WTC11 (cell line): ENCODE measurements around the gene PDE6B. TPM values are rescaled to one million over a fixed set of nuclear protein-coding genes. Genes with fewer than 3 reads are reported as not detected.
A peak's percentile ranks its signal among the peaks of the same experiment; 100 is the strongest.
"Not testable (repeated sequence)": the region's sequence is repeated elsewhere in the genome, so short reads cannot be mapped to it uniquely, and the experiment has no call there.

Experiments
- ATAC-seq: fragments of 200-7000 bp; cut with Tn5 transposase; 2 replicates; pipeline ENCODE4 v1.10.0; 2021; ENCODE audit warnings: mild to moderate bottlenecking, moderate library complexity
- CTCF ChIA-PET: fragments of 300-600 bp; sonication (Branson Sonifier 250); formaldehyde crosslinking; loops from one replicate; lab custom pipeline; 2021; ENCODE audit warnings: antibody characterized with exemption; lab: Charles Lee
- POLR2A ChIA-PET: fragments of 350-600 bp; sonication (Branson Sonifier 250); formaldehyde crosslinking; loops from one replicate; lab custom pipeline; 2021; ENCODE audit warnings: antibody characterized with exemption; lab: Charles Lee
- DNase-seq: peaks from one replicate; pipeline ENCODE4 v3.0.0; 2021; ENCODE audit warnings: low spot score
- H3K27ac Mint-ChIP-seq: 2 replicates; pipeline ENCODE4 v1.8.0; 2021; ENCODE audit warnings: mixed read lengths
- H3K27me3 Mint-ChIP-seq: 2 replicates; pipeline ENCODE4 v1.8.0; 2021; ENCODE audit warnings: low read depth, mild to moderate bottlenecking, moderate library complexity, mixed read lengths
- H3K36me3 Mint-ChIP-seq: 2 replicates; pipeline ENCODE4 v1.8.0; 2021; ENCODE audit warnings: mixed read lengths
- H3K4me1 Mint-ChIP-seq: 2 replicates; pipeline ENCODE4 v1.8.0; 2022; ENCODE audit warnings: mixed read lengths
- H3K4me3 Mint-ChIP-seq: 2 replicates; pipeline ENCODE4 v1.8.0; 2021; ENCODE audit warnings: mild to moderate bottlenecking, moderate library complexity, mixed read lengths
- H3K9me3 Mint-ChIP-seq: 2 replicates; pipeline ENCODE4 v1.8.0; 2021; ENCODE audit warnings: mixed read lengths
- ATF1 ChIP-seq: sonication (generic); formaldehyde crosslinking; IDR thresholded peaks from 2 replicates; pipeline ENCODE4 v1.8.1; 2023; ENCODE audit warnings: mild to moderate bottlenecking, moderate library complexity, missing genetic modification reagents
- CBFB ChIP-seq: sonication (generic); formaldehyde crosslinking; IDR thresholded peaks from 2 replicates; pipeline ENCODE4 v1.8.1; 2022; ENCODE audit warnings: mild to moderate bottlenecking, low read depth, missing genetic modification reagents
- E2F4 ChIP-seq: sonication (generic); formaldehyde crosslinking; IDR thresholded peaks from 2 replicates; pipeline ENCODE4 v1.8.1; 2022; ENCODE audit warnings: low read depth, mild to moderate bottlenecking, moderate library complexity, missing genetic modification reagents, borderline replicate concordance
- ERG ChIP-seq: fragments of 250-450 bp; sonication (Bioruptor Pico); IDR thresholded peaks from 2 replicates; pipeline ENCODE4 v1.8.0; 2021; ENCODE audit warnings: mild to moderate bottlenecking
- FOXP4 ChIP-seq: sonication (generic); formaldehyde crosslinking; IDR thresholded peaks from 2 replicates; pipeline ENCODE4 v1.8.0; 2022; ENCODE audit warnings: mild to moderate bottlenecking, missing genetic modification reagents
- GTF2I ChIP-seq: fragments of 250-450 bp; sonication (Bioruptor Pico); conservative IDR thresholded peaks from 2 replicates; pipeline ENCODE4 v1.4.0; 2021; ENCODE audit warnings: mild to moderate bottlenecking
- HMGA2 ChIP-seq: fragments of 250-450 bp; sonication (Bioruptor Pico); IDR thresholded peaks from 2 replicates; pipeline ENCODE4 v1.4.0; 2021; ENCODE audit warnings: mild to moderate bottlenecking, moderate library complexity
- NFE2L1 ChIP-seq: sonication (generic); formaldehyde crosslinking; IDR thresholded peaks from 2 replicates; pipeline ENCODE4 v1.8.1; 2023; ENCODE audit warnings: missing genetic modification reagents
- PREB ChIP-seq: sonication (generic); formaldehyde crosslinking; IDR thresholded peaks from 2 replicates; pipeline ENCODE4 v1.8.1; 2022; ENCODE audit warnings: mild to moderate bottlenecking, missing genetic modification reagents, moderate library complexity, borderline replicate concordance
- PRRX2 ChIP-seq: fragments of 250-450 bp; sonication (Bioruptor Pico); IDR thresholded peaks from 2 replicates; pipeline ENCODE4 v1.8.0; 2021; ENCODE audit warnings: mild to moderate bottlenecking
- SOX15 ChIP-seq: fragments of 250-450 bp; sonication (Bioruptor Pico); IDR thresholded peaks from 2 replicates; pipeline ENCODE4 v1.9.0; 2021; ENCODE audit warnings: mild to moderate bottlenecking
- ZNF121 ChIP-seq: sonication (generic); formaldehyde crosslinking; IDR thresholded peaks from 2 replicates; pipeline ENCODE4 v1.8.0; 2023; ENCODE audit warnings: missing genetic modification reagents
- ZNF138 ChIP-seq: sonication (generic); formaldehyde crosslinking; conservative IDR thresholded peaks from 2 replicates; pipeline ENCODE4 v1.8.1; 2022; ENCODE audit warnings: mild to moderate bottlenecking, moderate library complexity, missing genetic modification reagents
- ZNF512 ChIP-seq: sonication (generic); formaldehyde crosslinking; IDR thresholded peaks from 2 replicates; pipeline ENCODE4 v1.8.1; 2022; ENCODE audit warnings: missing genetic modification reagents, borderline replicate concordance
- total RNA-seq: library from RNA; stranded (reverse); gene quantifications from 3 replicates; pipeline ENCODE4 v1.2.3, GENCODE V29; 2021
- TF ChIP-seq, protein P1 (sequence below): sonication (generic); formaldehyde crosslinking; IDR thresholded peaks from 2 replicates; pipeline ENCODE4 v1.8.0; 2022; ENCODE audit warnings: mild to moderate bottlenecking, missing genetic modification reagents
- TF ChIP-seq, protein P2 (sequence below): fragments of 200-600 bp; IDR thresholded peaks from 2 replicates; pipeline ENCODE4 v1.8.0; 2022; ENCODE audit warnings: antibody characterized with exemption
- TF ChIP-seq, protein P3 (sequence below): sonication (generic); formaldehyde crosslinking; IDR thresholded peaks from 2 replicates; pipeline ENCODE4 v1.8.0; 2022; ENCODE audit warnings: mild to moderate bottlenecking, missing genetic modification reagents

The PDE6B gene
- total RNA-seq, 1 experiment from 2014 or later = 7.1 TPM

DNA sequence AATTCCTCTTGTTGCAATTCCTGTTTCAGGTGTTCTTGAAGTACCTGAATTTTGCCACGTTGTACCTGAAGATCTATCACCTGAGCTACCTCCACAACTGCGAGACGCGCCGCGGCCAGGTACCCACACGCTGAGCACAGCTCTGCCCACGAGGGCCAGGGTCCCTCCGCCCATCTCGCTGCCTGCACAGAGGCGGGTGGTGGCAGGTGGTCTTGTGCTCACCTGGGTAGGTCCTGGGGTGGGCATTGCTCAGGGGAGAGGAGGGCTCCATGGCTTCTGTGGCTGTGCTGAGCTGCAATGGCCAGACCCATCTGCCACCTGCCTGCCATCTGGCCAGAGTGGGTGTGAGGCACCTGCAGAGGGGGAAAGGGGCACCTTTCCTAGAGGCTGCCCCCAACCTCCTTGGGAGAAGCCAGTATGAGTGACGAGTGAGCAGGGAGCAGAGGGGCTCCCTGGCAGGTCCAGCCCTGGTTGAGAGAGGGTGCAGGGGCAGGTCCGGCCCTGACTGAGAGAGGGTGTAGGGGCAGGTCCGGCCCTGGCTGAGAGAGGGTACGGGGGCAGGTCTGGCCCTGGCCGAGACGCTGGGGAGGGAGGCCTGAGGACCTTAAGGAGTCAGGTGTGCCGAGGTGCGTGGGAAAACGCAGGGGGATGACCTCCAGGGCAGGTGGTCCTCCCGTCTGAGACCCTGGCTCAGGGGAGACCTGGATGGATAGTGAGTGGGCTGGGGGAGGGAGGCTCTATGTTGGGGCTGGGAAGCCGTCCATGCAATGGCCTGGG is 10.7 kb downstream of the PDE6B start:
- ATAC-seq (no peak), DNase-seq (peak; percentile 6)
- H3K4me3 Mint-ChIP-seq = no peak overlapping the region
- peaks cover 7% of the 10 kb centered on the region for H3K27me3 Mint-ChIP-seq
- H3K27ac Mint-ChIP-seq = no peak overlapping the region
- POLR2A ChIA-PET = no interaction called here
- TF ChIP-seq PREB (no peak), HMGA2 (CRISPR knock-in tag) (no peak), ZNF121 (CRISPR knock-in tag) (no peak), FOXP4 (CRISPR knock-in tag) (no peak), ERG (CRISPR knock-in tag) (no peak)
- TF ChIP-seq, protein P1, sequence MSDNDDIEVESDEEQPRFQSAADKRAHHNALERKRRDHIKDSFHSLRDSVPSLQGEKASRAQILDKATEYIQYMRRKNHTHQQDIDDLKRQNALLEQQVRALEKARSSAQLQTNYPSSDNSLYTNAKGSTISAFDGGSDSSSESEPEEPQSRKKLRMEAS (CRISPR knock-in tag) = no peak
- CTCF ChIA-PET = no interaction called here
- peaks cover 27% of the 10 kb centered on the region for H3K9me3 Mint-ChIP-seq
- H3K4me1 Mint-ChIP-seq = no peaks in the 10 kb centered on the region
- peaks cover 6% of the 10 kb centered on the region; the same call in 1 of the 2 replicates for H3K36me3 Mint-ChIP-seq

DNA sequence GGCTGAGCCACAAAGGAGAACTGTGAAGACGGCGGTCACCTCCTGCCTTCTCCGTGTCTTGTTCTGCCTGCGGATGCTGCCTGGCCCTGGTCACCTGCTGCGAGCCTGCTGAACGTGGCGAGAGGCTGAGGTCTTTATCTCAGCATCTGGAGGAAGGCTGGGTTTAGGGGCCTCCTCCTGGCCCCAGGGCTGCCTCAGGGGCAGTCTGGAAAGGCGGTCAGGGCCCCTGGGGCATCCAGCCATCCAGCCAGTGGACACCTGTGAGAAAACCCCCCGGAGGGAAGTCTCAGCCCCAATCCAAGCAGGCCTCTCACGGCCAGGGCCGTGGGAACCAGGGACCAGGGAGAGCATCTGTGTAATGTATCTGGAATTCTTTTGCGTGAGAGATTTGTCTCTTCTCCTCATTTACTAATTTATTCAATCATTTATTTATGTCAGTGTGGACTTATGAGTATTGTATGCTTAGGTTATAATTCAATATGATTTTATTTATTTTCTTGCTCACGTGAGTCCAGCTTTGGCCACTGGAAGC is 11.3 kb downstream of the PDE6B start:
- H3K27ac Mint-ChIP-seq = no peak overlapping the region
- ChIA-PET POLR2A (no interaction called here), CTCF (no interaction called here)
- peaks cover 26% of the 10 kb centered on the region for H3K9me3 Mint-ChIP-seq
- no peak overlapping the region for H3K4me3 Mint-ChIP-seq
- peak; percentile 11 for DNase-seq
- H3K4me1 Mint-ChIP-seq = no peaks in the 10 kb centered on the region
- TF ChIP-seq PRRX2 (CRISPR knock-in tag) = no peak
- TF ChIP-seq, protein P2, sequence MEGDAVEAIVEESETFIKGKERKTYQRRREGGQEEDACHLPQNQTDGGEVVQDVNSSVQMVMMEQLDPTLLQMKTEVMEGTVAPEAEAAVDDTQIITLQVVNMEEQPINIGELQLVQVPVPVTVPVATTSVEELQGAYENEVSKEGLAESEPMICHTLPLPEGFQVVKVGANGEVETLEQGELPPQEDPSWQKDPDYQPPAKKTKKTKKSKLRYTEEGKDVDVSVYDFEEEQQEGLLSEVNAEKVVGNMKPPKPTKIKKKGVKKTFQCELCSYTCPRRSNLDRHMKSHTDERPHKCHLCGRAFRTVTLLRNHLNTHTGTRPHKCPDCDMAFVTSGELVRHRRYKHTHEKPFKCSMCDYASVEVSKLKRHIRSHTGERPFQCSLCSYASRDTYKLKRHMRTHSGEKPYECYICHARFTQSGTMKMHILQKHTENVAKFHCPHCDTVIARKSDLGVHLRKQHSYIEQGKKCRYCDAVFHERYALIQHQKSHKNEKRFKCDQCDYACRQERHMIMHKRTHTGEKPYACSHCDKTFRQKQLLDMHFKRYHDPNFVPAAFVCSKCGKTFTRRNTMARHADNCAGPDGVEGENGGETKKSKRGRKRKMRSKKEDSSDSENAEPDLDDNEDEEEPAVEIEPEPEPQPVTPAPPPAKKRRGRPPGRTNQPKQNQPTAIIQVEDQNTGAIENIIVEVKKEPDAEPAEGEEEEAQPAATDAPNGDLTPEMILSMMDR = no peak
- no peak for TF ChIP-seq E2F4 (CRISPR knock-in tag)
- no peak for TF ChIP-seq ZNF138 (CRISPR knock-in tag)
- ATAC-seq = no peak
- H3K36me3 Mint-ChIP-seq = peaks cover 3% of the 10 kb centered on the region; the same call in 1 of the 2 replicates
- H3K27me3 Mint-ChIP-seq = peaks cover 3% of the 10 kb centered on the region

- CTCF ChIA-PET = no interaction called here
- no peak for ATAC-seq
- peak; percentile 10 for DNase-seq
- Mint-ChIP-seq H3K4me1 (no peaks in the 10 kb centered on the region), H3K27ac (no peak overlapping the region), H3K36me3 (no peaks in the 10 kb centered on the region; the same call in 1 of the 2 replicates), H3K9me3 (peaks cover 21% of the 10 kb centered on the region), H3K4me3 (no peak overlapping the region), H3K27me3 (no peaks in the 10 kb centered on the region; the same call in 1 of the 2 replicates)
- POLR2A ChIA-PET = no interaction called here
- TF ChIP-seq CBFB (CRISPR knock-in tag) (no peak), ATF1 (CRISPR knock-in tag) (no peak), SOX15 (no peak), GTF2I (CRISPR knock-in tag) (no peak), ZNF512 (CRISPR knock-in tag) (no peak), NFE2L1 (CRISPR knock-in tag) (no peak)
- TF ChIP-seq, protein P3, sequence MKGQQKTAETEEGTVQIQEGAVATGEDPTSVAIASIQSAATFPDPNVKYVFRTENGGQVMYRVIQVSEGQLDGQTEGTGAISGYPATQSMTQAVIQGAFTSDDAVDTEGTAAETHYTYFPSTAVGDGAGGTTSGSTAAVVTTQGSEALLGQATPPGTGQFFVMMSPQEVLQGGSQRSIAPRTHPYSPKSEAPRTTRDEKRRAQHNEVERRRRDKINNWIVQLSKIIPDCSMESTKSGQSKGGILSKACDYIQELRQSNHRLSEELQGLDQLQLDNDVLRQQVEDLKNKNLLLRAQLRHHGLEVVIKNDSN (CRISPR knock-in tag) = no peak
These were observed 12.3 kb downstream of the PDE6B start for GRCh38 chr4:637536-638280.

DNA sequence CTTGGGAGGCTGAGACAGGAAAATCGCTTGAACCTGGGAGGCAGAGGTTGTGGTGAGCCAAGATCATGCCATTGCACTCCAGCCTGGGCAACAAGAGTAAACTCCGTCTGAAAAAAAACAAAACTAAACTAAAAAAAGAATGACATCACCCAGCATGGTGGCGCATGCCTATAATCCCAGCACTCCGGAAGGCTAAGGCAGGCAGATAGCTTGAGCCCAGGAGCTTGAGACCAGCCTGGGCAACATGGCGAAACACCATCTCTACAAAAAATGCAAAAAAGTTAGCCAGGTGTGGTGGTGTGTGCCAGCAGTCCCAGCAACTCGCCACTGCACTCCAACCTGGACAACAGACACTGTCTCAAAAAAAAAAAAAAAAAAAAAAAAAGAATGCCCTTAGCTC is 17.0 kb downstream of the PDE6B start:
- ATAC-seq, H3K27me3 Mint-ChIP-seq, H3K36me3 Mint-ChIP-seq, POLR2A ChIA-PET, H3K4me1 Mint-ChIP-seq, DNase-seq, H3K27ac Mint-ChIP-seq, H3K4me3 Mint-ChIP-seq: not testable (repeated sequence)
- CTCF ChIA-PET = interaction anchor here (0.9 to 1.4 kb wide), 2 partner anchors 31 to 41 kb away, joined by 3 read pairs; partner anchors contain the start of gene ATP5ME
- H3K9me3 Mint-ChIP-seq = peaks cover 26% of the 10 kb centered on the region
